Fibroblast of mammary gland (primary cell): ENCODE data around the gene GALNT18.
A peak's percentile ranks its signal among the peaks of the same experiment; 100 is the strongest.

Experiments
- DNase-seq: peaks from one replicate; pipeline ENCODE4 v3.0.0-alpha.2; 2010; ENCODE audit warnings: low read depth
- H3K4me3 ChIP-seq: 2 replicates; pipeline ENCODE4 v1.5.1; 2011; ENCODE audit warnings: low read depth, mild to moderate bottlenecking, low read length, moderate library complexity; ENCODE audit not compliant: control insufficient read depth
- TF ChIP-seq, protein P1 (sequence below): conservative IDR thresholded peaks from 2 replicates; pipeline ENCODE4 v1.5.1; 2011; ENCODE audit warnings: low read depth, low read length, inconsistent platforms; ENCODE audit not compliant: control insufficient read depth, insufficient read depth

Gene GALNT18

DNA sequence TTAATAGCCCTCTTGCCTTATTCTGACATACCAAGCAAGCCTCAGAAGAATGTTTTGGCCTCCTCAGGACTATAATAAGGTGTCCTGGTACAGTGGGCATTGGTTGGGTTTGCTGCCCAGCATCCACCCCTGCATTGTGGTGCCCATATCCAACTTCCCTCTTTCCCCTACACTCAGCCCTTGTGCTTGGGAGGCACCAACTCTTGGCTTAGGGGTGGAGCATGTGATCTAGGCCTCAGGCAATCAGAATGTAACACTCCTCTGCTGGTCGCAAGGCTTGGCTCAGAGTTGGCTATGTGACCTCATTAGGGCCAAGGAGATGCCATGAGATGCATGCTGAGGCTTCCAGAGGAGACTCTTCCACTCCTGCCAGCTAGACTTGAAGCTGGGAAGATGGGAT, 391.7 kb downstream of the GALNT18 start:
- no peak overlapping the region for H3K4me3 ChIP-seq
- TF ChIP-seq, protein P1, sequence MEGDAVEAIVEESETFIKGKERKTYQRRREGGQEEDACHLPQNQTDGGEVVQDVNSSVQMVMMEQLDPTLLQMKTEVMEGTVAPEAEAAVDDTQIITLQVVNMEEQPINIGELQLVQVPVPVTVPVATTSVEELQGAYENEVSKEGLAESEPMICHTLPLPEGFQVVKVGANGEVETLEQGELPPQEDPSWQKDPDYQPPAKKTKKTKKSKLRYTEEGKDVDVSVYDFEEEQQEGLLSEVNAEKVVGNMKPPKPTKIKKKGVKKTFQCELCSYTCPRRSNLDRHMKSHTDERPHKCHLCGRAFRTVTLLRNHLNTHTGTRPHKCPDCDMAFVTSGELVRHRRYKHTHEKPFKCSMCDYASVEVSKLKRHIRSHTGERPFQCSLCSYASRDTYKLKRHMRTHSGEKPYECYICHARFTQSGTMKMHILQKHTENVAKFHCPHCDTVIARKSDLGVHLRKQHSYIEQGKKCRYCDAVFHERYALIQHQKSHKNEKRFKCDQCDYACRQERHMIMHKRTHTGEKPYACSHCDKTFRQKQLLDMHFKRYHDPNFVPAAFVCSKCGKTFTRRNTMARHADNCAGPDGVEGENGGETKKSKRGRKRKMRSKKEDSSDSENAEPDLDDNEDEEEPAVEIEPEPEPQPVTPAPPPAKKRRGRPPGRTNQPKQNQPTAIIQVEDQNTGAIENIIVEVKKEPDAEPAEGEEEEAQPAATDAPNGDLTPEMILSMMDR = no peak
- no peak for DNase-seq

DNA sequence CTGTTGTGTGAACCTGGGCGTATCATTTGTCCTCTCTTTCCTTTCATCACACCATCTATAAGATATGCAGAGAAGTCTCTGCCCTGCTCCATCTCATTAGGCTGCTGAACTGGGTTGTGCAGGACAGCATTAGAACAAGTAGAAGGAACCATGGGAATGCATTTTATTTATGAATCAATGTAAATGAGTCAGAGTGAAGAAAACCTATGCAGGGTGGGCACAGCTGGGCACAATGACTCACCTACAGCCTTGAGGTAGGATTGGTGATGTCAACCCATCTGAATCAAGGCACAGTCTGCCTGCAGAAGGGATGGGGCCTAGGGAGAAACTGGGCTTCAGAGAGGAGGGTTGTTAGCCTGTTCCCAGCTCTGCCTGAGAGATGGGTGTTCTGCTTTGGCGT, 392.2 kb downstream of the GALNT18 start:
- H3K4me3 ChIP-seq = no peak overlapping the region
- TF ChIP-seq, protein P1 = no peak
- peak; percentile 14 for DNase-seq

DNA sequence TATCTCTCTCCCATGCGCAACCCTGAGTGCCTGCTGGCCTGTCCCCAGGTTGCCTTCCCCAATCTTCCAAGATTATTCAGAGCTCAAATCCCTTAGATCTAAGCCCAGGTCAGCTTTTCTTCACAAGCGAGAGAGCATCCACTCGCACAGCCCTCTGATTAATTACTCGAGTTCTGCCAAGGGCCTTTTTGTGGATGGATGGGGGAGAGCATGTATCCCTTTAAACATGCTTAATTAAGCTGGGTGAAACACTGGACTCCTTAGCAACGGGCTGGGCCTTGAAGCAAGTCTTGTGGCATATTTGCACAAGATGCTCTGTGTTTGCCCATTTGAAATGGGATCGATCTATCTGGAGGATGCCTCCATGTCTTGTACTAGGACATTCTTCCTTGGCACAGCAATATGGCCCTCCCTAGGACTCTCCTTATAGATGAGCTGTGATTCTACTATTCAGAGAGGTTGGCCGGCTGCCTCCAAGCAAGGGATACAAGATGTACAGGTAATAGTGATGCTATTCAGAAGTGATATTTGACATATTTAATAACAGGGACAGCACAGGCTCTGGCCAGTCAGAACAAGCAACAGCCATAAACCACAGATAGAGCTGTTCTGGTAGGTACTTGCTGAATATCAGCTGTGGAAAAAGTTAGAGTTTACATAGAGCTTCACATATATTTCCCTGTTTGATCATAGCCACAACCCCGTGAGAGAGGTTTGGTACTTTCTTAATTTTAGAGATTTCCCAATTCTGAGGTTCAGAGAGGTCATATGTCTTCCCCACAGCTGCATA, 394.3 kb downstream of the GALNT18 start:
- TF ChIP-seq, protein P1 = no peak
- H3K4me3 ChIP-seq = no peak overlapping the region
- no peak for DNase-seq
